H9 (cell line): ENCODE results near the gene NHERF2. TPM values are rescaled to one million over a fixed set of nuclear protein-coding genes. Genes with fewer than 3 reads are reported as not detected.

Source experiments
- DNase-seq: peaks from one replicate; pipeline ENCODE4 v3.0.0-alpha.2; 2017
- H2AFZ ChIP-seq: one replicate; pipeline ENCODE4 v1.6.1; 2013; ENCODE audit warnings: mild to moderate bottlenecking, low read length, control low read depth, moderate library complexity
- H2AK5ac ChIP-seq: 2 replicates; pipeline ENCODE4 v1.6.1; 2013; ENCODE audit warnings: low read length, control low read depth, mixed read lengths; ENCODE audit not compliant: insufficient read length
- H2BK120ac ChIP-seq: one replicate; pipeline ENCODE4 v1.6.1; 2013; ENCODE audit warnings: low read depth, mild to moderate bottlenecking, low read length, control low read depth, inconsistent platforms; ENCODE audit not compliant: poor library complexity, severe bottlenecking
- H2BK12ac ChIP-seq: 2 replicates; pipeline ENCODE4 v1.6.1; 2013; ENCODE audit warnings: low read length, control low read depth, mixed read lengths, low read depth; ENCODE audit not compliant: insufficient read length
- H2BK15ac ChIP-seq: 2 replicates; pipeline ENCODE4 v1.6.1; 2013; ENCODE audit warnings: low read depth, low read length, control low read depth
- H2BK20ac ChIP-seq: one replicate; pipeline ENCODE4 v1.6.1; 2013; ENCODE audit warnings: low read depth, mild to moderate bottlenecking, low read length, control low read depth, inconsistent platforms; ENCODE audit not compliant: poor library complexity, severe bottlenecking
- H2BK5ac ChIP-seq: 2 replicates; pipeline ENCODE4 v1.6.1; 2013; ENCODE audit warnings: low read length, control low read depth, mixed read lengths; ENCODE audit not compliant: insufficient read length
- H3K14ac ChIP-seq: 2 replicates; pipeline ENCODE4 v1.6.1; 2013; ENCODE audit warnings: low read length, control low read depth; ENCODE audit not compliant: insufficient read depth
- H3K18ac ChIP-seq: 2 replicates; pipeline ENCODE4 v1.6.1; 2013; ENCODE audit warnings: low read depth, mild to moderate bottlenecking, mixed read lengths, low read length, control low read depth; ENCODE audit not compliant: insufficient read length
- H3K23ac ChIP-seq: 2 replicates; pipeline ENCODE4 v1.6.1; 2013; ENCODE audit warnings: low read length, control low read depth, mixed read lengths, low read depth; ENCODE audit not compliant: insufficient read length
- H3K23me2 ChIP-seq: 2 replicates; pipeline ENCODE4 v1.6.1; 2013; ENCODE audit warnings: low read depth, mild to moderate bottlenecking, mixed read lengths, low read length, control low read depth; ENCODE audit not compliant: insufficient read length, poor library complexity, severe bottlenecking
- H3K27ac ChIP-seq: 2 replicates; pipeline ENCODE4 v1.5.1; 2013; ENCODE audit warnings: low read length, control low read depth, mixed read lengths, low read depth; ENCODE audit not compliant: insufficient read length
- H3K27me3 ChIP-seq: 2 replicates; pipeline ENCODE4 v1.6.1; 2013; ENCODE audit warnings: low read length, control low read depth, inconsistent platforms; ENCODE audit not compliant: insufficient read depth
- H3K4ac ChIP-seq: 2 replicates; pipeline ENCODE4 v1.6.1; 2013; ENCODE audit warnings: low read depth, mild to moderate bottlenecking, control low read depth, inconsistent platforms, low read length, moderate library complexity
- H3K4me1 ChIP-seq: 2 replicates; pipeline ENCODE4 v1.6.1; 2013; ENCODE audit warnings: low read length, control low read depth, inconsistent platforms; ENCODE audit not compliant: insufficient read depth
- H3K4me2 ChIP-seq: 2 replicates; pipeline ENCODE4 v1.6.1; 2013; ENCODE audit warnings: low read length, control low read depth, mixed read lengths; ENCODE audit not compliant: insufficient read length, insufficient read depth
- H3K56ac ChIP-seq: 2 replicates; pipeline ENCODE4 v1.6.1; 2013; ENCODE audit warnings: low read depth, mild to moderate bottlenecking, mixed read lengths, low read length, control low read depth; ENCODE audit not compliant: insufficient read length
- H3K79me1 ChIP-seq: 2 replicates; pipeline ENCODE4 v1.6.1; 2013; ENCODE audit warnings: low read depth, mild to moderate bottlenecking, moderate library complexity, low read length, control low read depth, inconsistent platforms; ENCODE audit not compliant: insufficient read depth, poor library complexity, severe bottlenecking
- H3K79me2 ChIP-seq: 2 replicates; pipeline ENCODE4 v1.6.1; 2013; ENCODE audit warnings: low read length, control low read depth, inconsistent platforms; ENCODE audit not compliant: insufficient read depth
- H3K9ac ChIP-seq: 2 replicates; pipeline ENCODE4 v1.6.1; 2013; ENCODE audit warnings: low read length, control low read depth, mixed read lengths; ENCODE audit not compliant: insufficient read length; ENCODE audit errors: extremely low read depth
- H3K9me3 ChIP-seq: one replicate; pipeline ENCODE4 v1.6.1; 2013; ENCODE audit warnings: low read depth, low read length, inconsistent platforms; ENCODE audit not compliant: control insufficient read depth
- H3T11ph ChIP-seq: one replicate; pipeline ENCODE4 v1.6.1; 2013; ENCODE audit warnings: mild to moderate bottlenecking, low read length, control low read depth, inconsistent platforms
- H4K20me1 ChIP-seq: one replicate; pipeline ENCODE4 v1.6.1; 2013; ENCODE audit not compliant: control insufficient read depth, insufficient read length, insufficient read depth
- H4K5ac ChIP-seq: 2 replicates; pipeline ENCODE4 v1.6.1; 2013; ENCODE audit warnings: low read depth, mild to moderate bottlenecking, mixed read lengths, low read length, control low read depth; ENCODE audit not compliant: insufficient read length
- H4K8ac ChIP-seq: replicated peaks from 2 replicates; pipeline ENCODE4 v1.6.1; 2013; ENCODE audit warnings: low read length, control low read depth, mixed read lengths, low read depth; ENCODE audit not compliant: insufficient read length
- H4K91ac ChIP-seq: 2 replicates; pipeline ENCODE4 v1.6.1; 2013; ENCODE audit warnings: low read depth, mild to moderate bottlenecking, moderate library complexity, mixed read lengths, low read length, control low read depth; ENCODE audit not compliant: insufficient read length
- H3K27ac Mint-ChIP-seq, 3 experiments: 2 replicates in 2 of 3; 3 replicates in 1 of 3; pipeline ENCODE4 v1.8.0; 2020 to 2021; ENCODE audit warnings: mixed read lengths in 3 of 3, mild to moderate bottlenecking in 1 of 3, moderate library complexity in 1 of 3
- H3K27me3 Mint-ChIP-seq: 2 replicates; pipeline ENCODE4 v1.8.0; 2021; ENCODE audit warnings: low read depth, mild to moderate bottlenecking, moderate library complexity, mixed read lengths
- H3K36me3 Mint-ChIP-seq, 3 experiments: 2 replicates in 2 of 3; 3 replicates in 1 of 3; pipeline ENCODE4 v1.8.0; 2020 to 2021; ENCODE audit warnings: low read depth in 3 of 3, mixed read lengths in 3 of 3; ENCODE audit not compliant: insufficient read depth in 1 of 3
- H3K4me1 Mint-ChIP-seq, 2 experiments: 2 replicates each; pipeline ENCODE4 v1.8.0; 2020; ENCODE audit warnings: mixed read lengths in 2 of 2
- H3K4me3 Mint-ChIP-seq, 2 experiments: 2 replicates in 1 of 2; 3 replicates in 1 of 2; pipeline ENCODE4 v1.8.0; 2020 to 2021; ENCODE audit warnings: mild to moderate bottlenecking in 2 of 2, mixed read lengths in 2 of 2, moderate library complexity in 1 of 2
- H3K9me3 Mint-ChIP-seq, 2 experiments: 2 replicates in 1 of 2; 3 replicates in 1 of 2; pipeline ENCODE4 v1.8.0; 2020; ENCODE audit warnings: mild to moderate bottlenecking in 2 of 2, mixed read lengths in 2 of 2, moderate library complexity in 1 of 2
- WGBS: extraction: QIAGEN DNeasy Blood & Tissue Kit; methylation state at CpG from one replicate; pipeline ENCODE4 v1.1.7; 2013; ENCODE audit warnings: missing lambda C conversion rate, low lambda C conversion rate, mixed read lengths; ENCODE audit not compliant: insufficient read length; ENCODE audit errors: extremely low coverage; 5-methylcytosine and 5-hydroxymethylcytosine counted together
- total RNA-seq: library from RNA; stranded (reverse); gene quantifications from 2 replicates; pipeline ENCODE4 v1.2.1, GENCODE V29; 2021
- TF ChIP-seq, protein P1 (sequence below): fragments of 200-600 bp; sonication (generic); conservative IDR thresholded peaks from 3 replicates; pipeline ENCODE4 v1.8.0; 2021; ENCODE audit warnings: antibody characterized with exemption, mild to moderate bottlenecking

NHERF2 gene
- total RNA-seq, 1 experiment from 2014 or later = 15.3 TPM

DNA sequence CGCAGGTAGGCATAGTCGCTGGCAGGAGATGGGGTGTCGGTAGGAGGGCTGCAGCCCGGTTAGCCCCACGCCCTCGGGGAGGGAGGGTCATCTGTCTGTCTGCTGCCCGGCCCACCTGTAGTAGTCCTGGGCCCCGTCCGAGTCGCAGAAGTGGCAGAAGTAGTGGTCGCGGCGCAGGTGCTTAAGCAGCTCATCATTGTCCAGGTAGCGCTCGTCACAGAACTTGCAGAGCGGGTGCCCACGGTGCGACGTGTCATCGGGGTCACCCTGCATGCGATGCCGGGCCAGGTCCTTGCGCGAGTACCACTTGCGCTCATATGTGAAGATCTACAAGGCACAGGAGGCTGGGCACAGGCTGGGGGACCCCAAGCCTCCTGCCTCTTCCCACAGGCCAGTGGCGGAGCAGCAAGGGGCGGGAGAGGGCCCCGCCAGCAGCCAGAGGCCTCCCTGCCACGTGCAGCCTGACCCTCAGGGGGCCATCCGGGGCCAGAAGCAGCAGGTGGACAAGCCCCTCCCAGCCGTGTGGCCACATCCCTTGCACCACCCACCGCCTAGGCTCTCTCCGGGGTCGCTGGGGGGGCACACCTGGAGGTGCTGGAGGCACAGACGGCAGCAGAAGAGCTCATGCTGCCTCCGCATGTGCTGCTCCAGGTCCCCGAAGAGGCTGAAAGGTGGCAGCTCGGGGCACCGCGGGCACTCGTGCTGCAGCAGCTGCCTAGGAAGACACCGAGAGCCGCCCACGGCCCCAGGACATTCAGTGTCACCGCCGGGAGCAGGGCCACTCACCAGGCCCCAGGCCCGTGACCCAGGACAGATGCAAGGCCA is 24.1 kb upstream of the NHERF2 start:
- Histone ChIP-seq H3T11ph (no peak overlapping the region), H3K23me2 (no peaks in the 10 kb centered on the region), H3K27me3 (no peaks in the 10 kb centered on the region), H3K4me2 (no peak overlapping the region), H4K5ac (no peak overlapping the region), H3K4me1 (peaks cover 1% of the 10 kb centered on the region; the same call in 1 of the 2 replicates), H3K27ac (no peak overlapping the region), H2BK5ac (no peak overlapping the region), H3K23ac (no peak overlapping the region), H4K8ac (no peak overlapping the region), H3K79me1 (peaks cover 17% of the 10 kb centered on the region), H2BK15ac (no peak overlapping the region), H4K91ac (no peak overlapping the region), H2AK5ac (no peak overlapping the region), H3K9ac (no peak overlapping the region), H3K56ac (no peak overlapping the region), H4K20me1 (no peaks in the 10 kb centered on the region), H3K14ac (no peak overlapping the region), H2BK20ac (no peak overlapping the region), H2BK120ac (no peak overlapping the region), H2AFZ (no peak overlapping the region), H3K18ac (no peak overlapping the region), H3K4ac (no peak overlapping the region), H3K9me3 (no peaks in the 10 kb centered on the region), H2BK12ac (no peak overlapping the region), H3K79me2 (peaks cover 13% of the 10 kb centered on the region; the same call in 1 of the 2 replicates)
- no peak for DNase-seq
- Mint-ChIP-seq H3K36me3 (peaks cover 18 to 44% (median 44%) of the 10 kb centered on the region in 3 experiments), H3K9me3 (no peaks in the 10 kb centered on the region), H3K27ac (0 out of 7 replicates have a peak overlapping the region, but pooled peaks of 1 of the 3 experiments have one; percentile 44), H3K4me1 (peaks cover 8 to 19% of the 10 kb centered on the region in 2 experiments), H3K27me3 (no peaks in the 10 kb centered on the region), H3K4me3 (no peak overlapping the region)
- TF ChIP-seq, protein P1, sequence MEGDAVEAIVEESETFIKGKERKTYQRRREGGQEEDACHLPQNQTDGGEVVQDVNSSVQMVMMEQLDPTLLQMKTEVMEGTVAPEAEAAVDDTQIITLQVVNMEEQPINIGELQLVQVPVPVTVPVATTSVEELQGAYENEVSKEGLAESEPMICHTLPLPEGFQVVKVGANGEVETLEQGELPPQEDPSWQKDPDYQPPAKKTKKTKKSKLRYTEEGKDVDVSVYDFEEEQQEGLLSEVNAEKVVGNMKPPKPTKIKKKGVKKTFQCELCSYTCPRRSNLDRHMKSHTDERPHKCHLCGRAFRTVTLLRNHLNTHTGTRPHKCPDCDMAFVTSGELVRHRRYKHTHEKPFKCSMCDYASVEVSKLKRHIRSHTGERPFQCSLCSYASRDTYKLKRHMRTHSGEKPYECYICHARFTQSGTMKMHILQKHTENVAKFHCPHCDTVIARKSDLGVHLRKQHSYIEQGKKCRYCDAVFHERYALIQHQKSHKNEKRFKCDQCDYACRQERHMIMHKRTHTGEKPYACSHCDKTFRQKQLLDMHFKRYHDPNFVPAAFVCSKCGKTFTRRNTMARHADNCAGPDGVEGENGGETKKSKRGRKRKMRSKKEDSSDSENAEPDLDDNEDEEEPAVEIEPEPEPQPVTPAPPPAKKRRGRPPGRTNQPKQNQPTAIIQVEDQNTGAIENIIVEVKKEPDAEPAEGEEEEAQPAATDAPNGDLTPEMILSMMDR = no peak
- WGBS = no CpG with 5 or more reads among the region's 47 CpGs
